ENCODE results near the gene ACOT13.
"Not testable (repeated sequence)": the region's sequence is repeated elsewhere in the genome, so short reads cannot be mapped to it uniquely, and the experiment has no call there.

The ACOT13 gene

DNA sequence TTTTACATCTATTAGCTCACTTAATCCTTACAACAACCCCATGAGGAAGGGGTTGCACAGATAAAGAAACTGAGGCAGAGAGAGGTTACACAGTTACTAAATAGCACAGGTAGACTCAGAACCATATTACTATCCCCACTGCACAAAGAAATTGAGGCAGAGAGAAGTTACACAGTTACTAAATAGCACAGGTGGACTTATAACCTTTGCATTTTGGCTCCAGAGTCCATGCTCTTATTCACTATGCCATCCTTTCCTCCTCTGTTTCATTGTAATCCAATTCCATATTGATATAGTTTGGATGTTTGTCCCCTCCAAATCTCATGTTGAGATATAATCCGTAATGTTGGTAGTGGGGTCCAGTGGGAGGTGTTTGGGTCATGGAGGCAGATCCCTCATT, 3.7 kb upstream of the ACOT13 start:
- DNase-seq: no peak

DNA sequence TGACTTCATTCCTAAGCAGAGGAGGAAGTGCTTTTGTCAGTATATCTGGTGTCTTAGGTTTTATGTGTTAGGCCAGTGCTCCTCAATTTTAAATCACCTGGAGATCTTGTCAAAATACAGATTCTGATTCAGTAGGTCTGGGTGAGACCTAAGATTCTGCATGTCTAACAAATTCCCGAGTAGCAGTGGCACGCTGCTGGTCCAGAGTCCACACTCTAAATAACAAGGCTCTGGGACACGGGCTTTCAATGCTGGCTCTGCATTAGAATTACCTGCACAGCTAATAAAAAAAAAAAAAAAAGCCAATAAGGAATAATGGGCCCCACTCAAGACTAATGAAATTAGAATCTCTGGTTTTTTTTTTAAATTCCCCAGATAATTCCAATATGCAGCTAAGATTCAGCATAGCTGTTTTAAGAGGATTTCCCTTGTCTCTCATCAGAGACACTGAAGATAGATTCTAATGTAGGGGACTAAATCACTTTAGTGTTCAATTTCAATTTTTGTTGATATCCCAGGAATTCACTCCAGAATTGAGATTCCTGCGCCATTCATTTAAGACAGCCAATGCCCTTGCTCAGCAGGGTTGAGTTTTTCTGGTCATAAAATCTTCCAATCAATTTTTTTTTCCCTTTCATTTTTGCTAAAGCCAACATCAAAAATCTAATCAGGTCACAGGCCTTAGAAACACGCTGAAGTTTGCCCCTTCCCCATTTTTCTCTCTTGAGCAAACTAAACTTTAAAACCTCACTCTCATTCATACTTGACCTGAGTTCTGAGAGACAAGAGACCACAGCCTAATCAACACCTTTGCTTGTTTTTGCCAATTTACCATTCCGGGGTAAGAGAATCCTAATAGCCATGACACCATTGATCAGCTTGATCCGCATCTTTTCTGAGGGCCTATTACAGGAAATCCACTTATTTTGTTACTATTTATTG, 2.6 kb upstream of the ACOT13 start:
- no peak for DNase-seq

DNA sequence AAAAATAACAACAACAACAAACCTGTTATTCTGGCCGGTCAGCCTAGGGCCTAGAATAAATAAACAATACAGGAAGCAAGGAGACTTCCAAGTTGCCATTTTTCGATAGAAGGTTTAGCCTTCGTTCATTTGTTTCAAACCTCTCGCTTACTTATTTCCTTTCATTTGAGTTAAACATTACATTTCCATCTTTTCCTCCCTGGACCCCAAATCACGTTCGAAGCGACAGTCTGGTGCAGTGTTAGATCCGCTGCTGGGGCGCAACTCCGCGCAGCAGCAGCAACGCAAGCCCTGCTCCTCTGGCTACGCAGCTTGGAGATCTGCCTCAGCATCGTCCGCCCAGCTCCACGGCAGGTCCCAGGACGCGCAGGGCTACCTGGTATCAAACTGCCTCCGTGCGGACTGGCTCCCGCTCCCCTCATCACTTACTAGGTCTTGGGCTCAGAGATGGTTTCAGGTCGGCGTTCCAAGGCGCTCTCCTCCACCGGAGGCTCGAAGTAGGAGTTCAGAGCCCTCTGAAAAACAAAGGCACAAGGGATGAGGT, 708 bp upstream of the ACOT13 start:
- peak; percentile 54 for DNase-seq

DNA sequence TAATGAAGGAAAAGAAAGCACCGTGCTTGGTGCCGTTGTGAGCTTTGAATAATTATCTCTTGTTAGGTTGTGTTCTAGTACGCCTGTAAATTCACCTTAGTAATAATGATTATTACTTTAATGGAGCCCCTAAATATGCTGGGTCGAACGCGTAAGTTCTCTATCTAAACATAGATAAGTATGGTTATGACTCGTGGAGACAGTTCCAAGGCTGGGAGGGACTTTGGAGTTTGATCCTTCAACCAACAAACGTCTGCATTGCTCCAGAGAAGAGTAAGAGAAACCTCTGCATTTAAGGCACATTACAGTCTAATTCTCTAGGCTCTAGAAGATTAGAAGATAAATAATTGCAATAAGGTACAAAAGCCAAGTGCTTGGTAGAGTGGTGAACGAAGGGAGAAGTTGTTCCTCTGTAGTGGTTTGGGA, 514 bp downstream of the ACOT13 start:
- DNase-seq: no peak

DNA sequence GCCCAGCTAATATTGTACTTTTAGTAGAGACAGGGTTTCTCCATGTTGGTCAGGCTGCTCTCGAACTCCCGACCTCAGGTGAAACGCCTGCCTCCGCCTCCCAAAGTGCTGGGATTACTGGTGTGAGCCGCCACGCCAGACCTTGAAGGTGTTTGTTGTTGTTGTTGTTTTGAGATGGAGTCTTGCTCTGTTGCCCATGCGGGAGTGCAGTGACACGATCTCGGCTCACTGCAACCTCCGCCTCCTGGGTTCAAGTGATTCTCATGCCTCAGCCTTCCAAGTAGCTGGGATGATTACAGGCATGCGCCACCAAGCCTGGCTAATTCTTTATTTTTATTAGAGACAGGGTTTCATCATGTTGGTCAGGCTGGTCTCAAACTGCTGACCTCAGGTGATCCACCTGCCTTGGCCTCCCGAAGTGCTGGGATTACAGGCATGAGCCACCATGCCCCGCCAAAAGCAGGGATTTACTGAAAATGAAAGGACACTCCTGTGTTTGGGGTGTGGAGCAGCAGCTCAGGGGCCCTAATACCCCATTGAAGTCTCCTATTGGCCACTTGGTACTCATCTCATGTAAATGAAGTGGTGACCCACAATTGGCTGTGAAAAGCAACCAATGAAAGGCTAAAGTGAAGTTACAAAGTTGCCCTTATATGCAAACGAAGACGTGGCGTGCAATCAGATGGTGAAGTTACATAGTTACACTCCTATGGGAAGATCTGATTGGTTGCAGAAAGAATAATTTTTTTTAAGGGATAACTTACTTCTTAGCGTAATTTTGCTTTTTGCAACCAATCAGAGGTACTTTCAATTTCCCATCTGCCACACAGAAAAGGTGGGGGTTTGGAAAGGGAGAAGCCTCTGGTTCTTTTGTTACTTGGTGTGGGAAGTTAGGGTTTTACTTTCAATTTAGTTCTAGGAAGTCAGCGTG, 1.5 kb downstream of the ACOT13 start:
- not testable (repeated sequence) for DNase-seq

DNA sequence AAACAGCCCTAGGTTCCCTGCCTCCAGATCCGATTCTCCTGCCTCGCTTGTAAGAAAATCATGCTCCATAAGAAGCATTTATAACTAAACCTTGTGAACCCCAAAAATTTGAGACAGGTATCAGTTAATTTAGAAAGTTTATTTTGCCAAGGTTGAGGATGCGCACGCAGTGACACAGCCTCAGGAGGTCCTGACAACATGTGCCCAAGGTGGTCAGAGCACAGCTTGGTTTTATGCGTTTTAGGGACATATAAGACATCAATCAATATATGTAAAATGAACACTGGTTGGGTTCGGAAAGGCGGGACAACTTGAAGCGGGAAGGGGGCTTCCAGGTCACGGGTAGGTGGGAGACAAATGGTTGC, 2.1 kb downstream of the ACOT13 start:
- DNase-seq: no peak

DNA sequence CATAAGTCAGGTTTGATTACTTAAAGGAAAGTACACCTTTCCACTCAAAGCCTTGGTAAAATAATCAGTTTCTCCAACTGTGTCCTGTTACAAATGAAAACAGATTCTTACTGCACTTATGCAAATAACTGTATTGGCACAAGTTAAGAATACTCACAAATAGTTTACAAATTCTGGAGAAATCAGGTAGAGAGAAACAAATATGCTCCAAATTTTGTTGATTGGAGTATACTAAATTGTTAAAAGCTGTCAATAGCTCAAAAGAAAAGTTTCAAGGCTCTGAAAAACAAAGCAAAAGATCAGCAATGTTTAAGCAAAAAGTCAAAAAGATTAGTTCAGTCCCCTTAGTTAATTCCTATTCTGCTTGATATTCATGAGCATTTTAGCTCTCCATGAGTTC, 3.6 kb downstream of the ACOT13 start:
- DNase-seq: not testable (repeated sequence)

DNA sequence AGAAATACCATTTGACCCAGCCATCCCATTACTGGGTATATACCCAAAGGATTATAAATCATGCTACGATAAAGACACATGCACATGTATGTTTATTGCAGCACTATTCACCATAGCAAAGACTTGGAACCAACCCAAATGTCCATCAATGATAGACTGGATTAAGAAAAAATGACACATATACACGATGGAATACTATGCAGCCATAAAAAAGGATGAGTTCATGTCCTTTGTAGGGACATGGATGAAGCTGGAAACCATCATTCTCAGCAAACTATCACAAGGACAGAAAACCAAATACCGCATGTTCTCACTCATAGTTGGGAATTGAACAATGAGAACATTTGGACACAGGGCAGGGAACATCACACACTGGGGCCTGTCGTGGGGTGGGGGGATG, 4.2 kb downstream of the ACOT13 start:
- DNase-seq: not testable (repeated sequence)

DNA sequence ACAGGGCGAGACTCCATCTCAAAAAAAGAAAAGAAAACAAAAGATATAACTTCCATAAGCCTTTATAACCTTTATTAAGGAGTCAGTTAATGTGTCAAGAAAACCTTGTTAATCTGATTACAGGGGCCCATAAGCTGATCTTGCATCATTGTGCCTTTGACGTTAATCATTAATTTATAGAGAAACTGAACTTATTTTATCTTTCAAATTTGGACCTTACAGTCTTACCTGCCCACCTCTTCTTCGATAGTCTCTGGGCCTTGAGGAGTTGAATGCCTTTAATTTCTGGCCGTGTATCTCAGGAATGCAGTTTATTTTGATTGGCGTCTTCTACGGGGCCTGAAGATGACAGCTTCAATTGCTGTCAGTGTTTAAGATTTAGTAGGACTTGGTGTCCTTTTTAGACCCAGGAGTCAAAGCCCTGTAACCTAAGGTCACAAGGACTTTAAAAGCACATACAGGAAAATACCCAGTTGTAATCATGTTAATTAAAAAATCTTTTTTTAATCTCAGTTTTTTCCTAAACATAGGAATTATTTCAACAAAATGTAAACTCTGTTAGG, 5.8 kb downstream of the ACOT13 start:
- no peak for DNase-seq

DNA sequence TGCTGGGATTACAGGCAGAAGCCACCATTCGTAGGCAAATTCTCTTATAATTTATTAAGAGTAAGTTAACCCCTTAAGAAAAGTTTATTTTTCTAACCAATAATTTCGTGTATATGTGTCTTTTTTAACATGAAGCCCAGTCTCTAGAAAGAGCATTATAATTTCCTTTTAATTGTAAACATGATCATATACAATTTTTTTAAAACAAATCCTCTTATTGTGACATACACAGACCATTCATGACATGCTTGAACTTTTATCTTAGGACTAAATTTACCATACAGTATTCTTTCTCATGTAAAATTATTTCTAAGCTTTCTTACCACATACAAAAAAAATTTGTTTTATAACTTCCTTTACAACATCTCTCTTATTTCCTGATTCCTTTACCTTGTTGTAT, 6.7 kb downstream of the ACOT13 start:
- no peak for DNase-seq

DNA sequence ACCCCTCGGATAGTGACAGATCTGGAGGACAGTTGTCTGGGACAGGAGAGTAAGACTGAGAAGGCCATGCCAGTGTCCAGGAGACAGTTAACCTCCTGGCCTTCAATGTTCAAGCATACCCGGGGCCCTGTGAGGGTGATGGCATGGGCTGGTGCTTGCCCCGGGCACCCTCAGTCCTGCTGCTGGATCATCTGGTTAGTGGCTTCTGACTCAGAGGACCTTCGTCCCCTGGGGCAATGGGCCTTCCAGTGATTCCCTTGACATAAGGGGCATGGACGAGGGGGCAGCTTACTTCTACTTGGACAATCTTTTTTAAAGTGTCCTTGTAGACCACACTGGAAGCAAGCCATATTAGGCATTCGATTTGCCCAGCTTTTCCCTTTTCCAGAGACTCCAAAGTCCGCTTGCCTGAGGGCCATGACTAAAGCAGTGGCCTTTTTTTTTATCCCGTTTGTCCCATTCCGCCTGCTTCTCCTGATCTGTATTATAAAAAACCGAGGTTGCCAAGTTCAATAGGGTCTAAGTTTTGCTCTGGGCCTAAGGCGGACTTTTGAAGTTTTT, 12.0 kb downstream of the ACOT13 start:
- not testable (repeated sequence) for DNase-seq

DNA sequence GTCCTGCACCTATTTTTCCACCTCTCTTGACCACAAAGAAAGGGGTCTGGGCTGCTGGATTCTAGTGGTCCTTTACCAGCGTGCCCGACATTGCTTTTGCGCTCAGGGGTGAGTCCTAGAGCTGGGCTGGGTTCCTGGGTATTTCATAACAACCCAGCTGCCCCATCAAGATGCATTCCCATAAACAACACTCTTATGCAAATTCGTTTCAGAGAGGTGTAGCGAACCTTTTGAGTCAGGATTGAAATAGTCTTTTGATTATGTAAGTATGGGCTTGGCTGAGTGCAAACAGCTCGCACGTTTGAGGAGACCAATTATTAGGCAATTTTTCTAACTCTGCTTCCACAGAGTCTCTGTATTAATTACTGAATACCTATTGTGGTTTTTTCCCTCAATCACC, 13.7 kb downstream of the ACOT13 start:
- no peak for DNase-seq

DNA sequence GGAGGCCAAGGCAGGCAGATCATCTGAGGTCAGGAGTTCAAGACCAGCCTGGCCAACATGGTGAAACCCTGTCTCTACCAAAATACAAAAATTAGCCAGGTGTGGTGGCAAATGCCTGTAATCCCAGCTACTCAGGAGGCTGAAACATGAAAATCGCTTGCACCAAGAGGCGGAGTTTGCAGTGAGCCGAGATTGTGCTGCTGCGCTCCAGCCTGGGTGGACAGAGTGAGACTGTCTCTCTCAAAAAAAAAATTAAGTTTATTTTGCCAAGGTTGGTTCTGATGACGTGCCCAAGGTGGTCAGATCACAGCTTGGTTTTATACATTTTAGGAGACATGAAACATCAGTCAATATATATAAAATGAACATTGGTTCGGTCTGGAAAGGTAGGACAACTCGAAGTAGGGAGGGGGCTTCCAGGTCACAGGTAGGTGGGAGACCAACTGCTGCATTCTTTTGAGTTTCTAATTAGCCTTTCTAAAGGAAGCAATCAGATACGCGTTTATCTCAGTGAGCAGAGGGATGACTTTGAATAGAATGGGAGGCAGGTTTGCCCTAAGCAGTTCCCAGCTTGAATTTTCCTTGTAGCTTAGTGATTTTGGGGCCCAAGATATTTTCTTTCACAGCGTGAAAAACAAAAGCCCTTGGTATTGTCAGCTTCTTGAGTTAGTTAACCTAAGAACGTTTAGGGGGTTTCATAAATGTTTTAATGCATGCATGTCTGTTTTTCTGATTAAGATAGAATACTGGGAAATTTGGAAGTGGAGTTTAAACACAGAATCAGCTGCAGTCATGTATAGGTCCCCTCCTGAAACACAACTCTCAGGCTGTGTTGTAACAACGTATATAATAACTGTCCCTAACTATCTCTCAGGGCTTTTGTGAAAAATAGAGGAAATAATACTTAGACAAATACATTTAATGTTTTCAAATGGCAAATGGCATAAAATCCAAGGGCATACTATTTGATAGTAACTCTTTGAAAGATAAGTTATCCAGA, 16.7 kb downstream of the ACOT13 start:
- no peak for DNase-seq

DNA sequence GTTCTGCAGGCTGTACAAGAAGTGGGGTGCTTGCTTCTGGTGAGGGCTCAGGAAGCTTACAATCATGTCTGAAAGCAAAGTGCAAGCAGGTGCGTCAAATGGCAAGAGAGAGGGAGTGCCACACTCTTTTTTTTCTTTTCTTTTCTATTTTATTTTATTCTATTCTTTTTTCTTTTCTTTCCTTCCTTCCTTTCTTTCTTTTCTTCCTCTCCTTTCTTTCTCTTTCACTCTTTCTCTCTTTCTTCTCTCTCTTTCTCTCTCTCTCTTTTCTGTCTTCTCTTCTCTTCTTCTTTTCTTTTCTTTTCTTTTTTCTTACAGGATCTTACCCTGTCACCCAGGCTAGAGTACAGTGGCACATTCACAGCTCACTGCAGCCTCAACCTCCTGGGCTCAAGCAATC, 19.5 kb downstream of the ACOT13 start:
- no peak for DNase-seq

DNA sequence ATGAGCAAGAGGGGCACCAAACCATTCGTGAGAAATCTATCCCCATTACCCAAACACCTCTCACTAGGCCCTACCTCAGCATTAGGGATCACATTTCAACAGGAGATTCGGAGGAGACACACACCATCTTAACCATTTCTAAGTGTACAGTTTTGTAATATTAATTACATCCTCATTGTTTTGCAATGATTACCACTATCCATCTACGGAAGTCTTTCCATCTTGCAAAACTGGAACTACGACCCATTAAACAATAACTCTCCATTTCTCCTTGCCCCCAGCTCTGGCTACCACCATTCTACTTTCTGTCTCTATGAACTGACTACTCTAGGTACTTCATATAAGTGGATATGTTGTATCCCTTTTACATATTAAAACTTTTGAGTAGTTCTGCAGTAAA, 20.1 kb downstream of the ACOT13 start:
- no peak for DNase-seq

DNA sequence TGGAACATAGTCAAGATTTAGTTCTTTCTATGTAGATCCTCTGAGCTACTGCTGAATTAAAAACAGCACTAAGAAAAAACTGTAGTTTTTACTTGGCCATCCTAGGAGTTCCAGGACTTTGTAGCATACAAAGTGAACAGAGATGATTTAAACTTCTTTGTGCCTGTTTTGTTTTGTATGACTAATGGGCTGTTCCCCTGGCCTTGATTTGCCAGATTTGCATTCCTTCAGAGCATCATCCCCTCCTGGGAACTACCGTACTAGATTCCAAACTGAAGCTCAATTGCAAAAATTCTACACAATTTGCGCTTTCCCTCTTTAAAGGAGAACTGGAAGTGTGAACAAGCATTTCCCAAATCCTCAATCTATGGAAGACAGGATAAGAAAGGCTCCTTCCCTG, 23.1 kb downstream of the ACOT13 start:
- DNase-seq: no peak

DNA sequence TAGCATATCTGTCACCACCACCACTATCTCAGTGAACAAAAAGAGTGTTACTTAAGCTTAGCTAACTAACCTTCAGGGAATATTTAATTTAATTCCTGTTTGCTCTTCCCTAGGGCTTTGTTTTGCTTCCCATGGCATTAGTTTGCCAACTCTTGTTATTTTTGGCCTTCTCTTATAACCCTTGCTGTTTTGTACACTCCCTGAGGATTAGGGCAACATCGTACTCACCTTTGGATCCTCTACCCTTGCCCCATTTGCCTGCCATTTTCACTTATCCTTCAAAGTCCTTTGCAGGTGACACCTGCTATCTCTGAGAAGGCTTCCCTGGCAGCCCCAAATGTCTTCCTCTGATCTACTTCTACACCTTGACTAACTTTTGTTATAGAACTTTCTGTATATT, 23.7 kb downstream of the ACOT13 start:
- DNase-seq: no peak

DNA sequence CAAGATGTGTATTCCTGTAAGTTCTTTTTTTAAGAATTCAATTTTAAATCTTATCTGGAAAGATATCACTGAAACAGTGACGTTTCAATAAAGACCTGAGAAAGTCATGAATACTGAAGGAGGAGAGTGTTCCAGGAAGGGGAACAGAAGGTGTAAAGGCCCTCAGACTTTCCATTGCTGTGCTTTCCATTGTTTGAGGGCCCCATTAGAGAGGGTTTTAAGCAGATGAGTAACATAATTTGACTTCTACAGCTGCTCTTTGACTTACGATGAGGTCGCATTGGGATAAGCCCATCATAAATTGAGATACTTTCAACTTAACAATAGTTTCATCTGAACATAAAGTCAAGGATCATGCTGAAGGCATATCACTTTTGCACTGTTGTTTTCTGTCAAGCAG, 24.7 kb downstream of the ACOT13 start:
- DNase-seq: no peak

DNA sequence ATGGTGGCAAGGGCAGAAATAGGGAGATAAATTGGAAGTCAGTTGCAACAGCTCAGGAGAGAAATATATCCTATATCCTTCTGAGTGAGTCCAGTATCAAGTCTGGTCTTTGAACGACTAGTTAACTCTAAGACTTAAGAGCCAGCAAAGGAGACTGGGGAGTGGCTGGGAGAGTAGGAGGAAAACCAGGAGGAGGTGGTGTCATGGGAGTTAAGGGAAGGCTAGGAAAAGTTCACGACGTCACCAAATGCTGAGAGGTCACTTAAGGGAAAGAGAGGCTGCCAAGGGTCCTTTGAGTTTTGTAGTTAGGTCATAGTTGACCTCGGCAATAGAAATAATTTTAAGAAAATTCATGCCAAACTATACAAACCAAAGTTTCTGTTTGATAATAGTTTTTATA, 25.1 kb downstream of the ACOT13 start:
- DNase-seq: no peak

DNA sequence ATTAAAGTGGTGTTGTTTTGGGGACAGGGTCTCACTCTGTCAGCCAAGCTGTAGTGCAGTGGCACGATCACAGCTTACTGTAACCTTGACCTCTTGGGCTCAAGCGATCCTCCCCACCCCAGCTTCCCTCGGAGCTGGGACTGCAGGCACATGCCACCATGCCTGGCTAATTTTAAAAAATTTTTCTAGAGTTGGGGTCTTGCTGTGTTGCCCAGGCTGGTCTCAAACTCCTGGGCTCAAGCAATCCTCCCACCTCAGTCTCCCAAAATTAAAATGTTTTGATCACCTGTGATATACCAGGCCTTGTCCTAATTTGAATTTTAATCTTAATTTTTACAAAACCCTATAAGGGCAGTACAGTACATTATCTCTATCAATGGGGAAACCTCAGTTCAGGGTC, 25.5 kb downstream of the ACOT13 start:
- no peak for DNase-seq

DNA sequence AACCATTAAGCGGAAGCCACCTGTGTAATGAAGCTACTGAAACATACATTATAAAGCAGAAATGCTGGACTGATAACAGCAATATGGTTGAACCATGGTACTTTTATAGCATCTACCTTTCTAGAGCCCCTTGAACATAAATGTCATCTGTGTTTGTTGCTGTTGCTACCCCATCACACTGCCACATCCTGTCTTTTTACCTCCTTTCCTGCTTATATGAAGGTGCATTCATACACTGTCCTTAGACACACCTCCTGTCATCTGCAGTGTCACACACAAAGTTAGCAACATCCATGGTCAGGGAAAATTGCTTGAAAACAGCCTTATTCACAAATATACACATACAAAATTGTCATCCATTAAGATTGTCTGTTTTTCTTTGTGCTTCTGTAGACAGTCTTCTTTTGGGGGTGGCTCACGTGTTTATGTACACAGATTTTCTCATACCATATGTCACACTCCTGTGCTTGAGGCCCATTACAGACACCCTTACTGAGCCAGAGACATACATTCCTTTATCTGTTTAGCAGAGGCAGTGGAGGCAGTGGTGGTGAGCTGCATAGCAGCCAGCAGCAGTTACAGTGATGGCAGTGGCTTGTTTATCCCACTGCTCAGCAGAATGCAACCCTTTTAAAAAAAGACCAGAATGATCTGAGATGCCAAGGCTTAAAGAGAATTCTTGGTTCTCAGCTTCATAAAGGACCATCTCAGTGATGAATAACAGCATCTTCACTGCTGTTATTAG, 26.1 kb downstream of the ACOT13 start:
- no peak for DNase-seq

All from activated CD4-positive, alpha-beta T cell treated with anti-CD3 and anti-CD28 coated beads, Interleukin-2, Interleukin-6, amounts not matched to agents 100 ng/mL and 50 ng/mL, durations not matched to agents 16 hours and 8 hours (primary cell).